ENCODE results near the gene DDX10. TPM values are rescaled to one million over a fixed set of nuclear protein-coding genes. Genes with fewer than 3 reads are reported as not detected.

DDX10 gene
- total and polyA plus RNA-seq, 2 of the 8 experiments (the other 6 are each of a cell fraction or from before 2014, with no cell fraction given), result 49.2 to 52.2 TPM

- no peak overlapping the region for H3K9ac ChIP-seq (replicated peaks in 1 of 4; ENCODE audit: extremely low read depth in 1 of 4, low read depth in 3 of 4, low read length in 3 of 4)
- peaks cover 0 to 3% (median under 1%) of the 10 kb centered on the region in 4 experiments; a peak in 1 of 8 replicates for H3K36me3 ChIP-seq (ENCODE audit: control insufficient read depth in 2 of 4, insufficient read depth in 4 of 4, low read length in 3 of 4)
- H2BK120ac ChIP-seq (replicated peaks; ENCODE audit: low read depth, low read length), result no peak overlapping the region
- no peak overlapping the region for H4K8ac ChIP-seq (ENCODE audit: extremely low read depth, insufficient read depth, low read length)
- H2BK20ac ChIP-seq (ENCODE audit: low read length), result no peak overlapping the region
- FAIRE-seq, result no peak
- H3K79me2 ChIP-seq (ENCODE audit: control insufficient read depth in 1 of 2, insufficient read depth in 2 of 2, low read length in 2 of 2), result no peaks in the 10 kb centered on the region
- H4K91ac ChIP-seq (replicated peaks; ENCODE audit: insufficient read length, low read length), result no peak overlapping the region
- no peak overlapping the region for H2AK5ac ChIP-seq (ENCODE audit: low read depth, low read length)
- no peaks in the 10 kb centered on the region for H3K4me1 ChIP-seq (replicated peaks in 1 of 4; ENCODE audit: control insufficient read depth in 3 of 4, insufficient read depth in 4 of 4, low read length in 3 of 4)
- H2BK12ac ChIP-seq (ENCODE audit: low read depth, low read length), result no peak overlapping the region
- DNase-seq (ENCODE audit: low read depth in 1 of 2, low spot score in 2 of 2), result no peak
- H3K4ac ChIP-seq (replicated peaks; ENCODE audit: insufficient read length, low read depth, low read length), result no peak overlapping the region
- H3K56ac ChIP-seq (replicated peaks; ENCODE audit: insufficient read length, low read depth, low read length), result no peak overlapping the region
- ChIA-PET CTCF (ENCODE audit: partially characterized antibody) (interaction anchor here (0.6 kb wide), 1 partner anchor 38 kb away, joined by 3 read pairs; no protein-coding TSS in a partner anchor), POLR2A (ENCODE audit: partially characterized antibody) (no interaction called here)
- H3K14ac ChIP-seq (ENCODE audit: insufficient read length), result no peak overlapping the region
- no peak overlapping the region for H4K5ac ChIP-seq (ENCODE audit: insufficient read length, low read depth, low read length)
- H2BK5ac ChIP-seq (ENCODE audit: low read depth, low read length), result no peak overlapping the region
- no peak overlapping the region for H3K4me2 ChIP-seq (ENCODE audit: insufficient read depth in 1 of 2, low read depth in 2 of 2, low read length in 2 of 2)
- no peaks in the 10 kb centered on the region for H3K27me3 ChIP-seq (replicated peaks in 1 of 4; ENCODE audit: control insufficient read depth in 3 of 4, extremely low read depth in 1 of 4, insufficient read depth in 3 of 4, low read length in 3 of 4)
- no peaks in the 10 kb centered on the region for H3K9me3 ChIP-seq (ENCODE audit: insufficient read depth in 2 of 2, low read depth in 1 of 2, low read length in 1 of 2)
- no peak overlapping the region; the same call in 1 of the 2 replicates for H3K18ac ChIP-seq (ENCODE audit: extremely low read depth, low read length)
- no peaks in the 10 kb centered on the region for H4K20me1 ChIP-seq (replicated peaks in 1 of 2; ENCODE audit: control insufficient read depth in 1 of 2, insufficient read depth in 2 of 2, low read length in 2 of 2)
- no peak overlapping the region for H3K4me3 ChIP-seq (ENCODE audit: extremely low read depth in 1 of 4, insufficient read depth in 2 of 4, low read depth in 3 of 4, low read length in 4 of 4)
- no peak overlapping the region for H2BK15ac ChIP-seq (ENCODE audit: low read length)
- no peaks in the 10 kb centered on the region for H3K79me1 ChIP-seq (ENCODE audit: low read depth, low read length)
- 78% methylated on average over 3 of the region's 3 CpGs; no CpG with 5 or more reads in 1 of the 2 experiments for WGBS, 2 experiments (ENCODE audit: extremely low coverage in 1 of 2, insufficient coverage in 1 of 2, insufficient read length in 1 of 2, insufficient replicate concordance in 2 of 2, low coverage in 1 of 2, low lambda C conversion rate in 2 of 2, missing lambda C conversion rate in 1 of 2)
- no peak overlapping the region for H2AFZ ChIP-seq (ENCODE audit: low read length)
- no peaks in the 10 kb centered on the region for H3K23me2 ChIP-seq (ENCODE audit: low read depth, low read length)
- no peak overlapping the region for H3K27ac ChIP-seq (ENCODE audit: low read depth, low read length)
- H3K23ac ChIP-seq (ENCODE audit: insufficient read length), result no peak overlapping the region
- TF ChIP-seq RFX5 (IDR thresholded peaks at IDR 0.05; ENCODE audit: borderline replicate concordance, low read depth, low read length) (no peak), JUND (IDR thresholded peaks at IDR 0.05; ENCODE audit: low read length) (no peak), SRF (IDR thresholded peaks at IDR 0.05; ENCODE audit: low read depth, low read length) (no peak), KDM4A (IDR thresholded peaks at IDR 0.05; ENCODE audit: low read depth, low read length, severe bottlenecking) (no peak), TAF7 (optimal IDR thresholded peaks at IDR 0.05; ENCODE audit: borderline replicate concordance, low read depth, low read length) (no peak), RAD21 (IDR thresholded peaks at IDR 0.05 in 1 of 2, conservative IDR thresholded peaks at IDR 0.05 in 1 of 2; ENCODE audit: low read depth in 2 of 2, low read length in 2 of 2) (no peak), RXRA (IDR thresholded peaks at IDR 0.05; ENCODE audit: insufficient read depth, low read depth, low read length) (no peak), HDAC6 (IDR thresholded peaks at IDR 0.05; ENCODE audit: low read depth, low read length) (no peak), SIX5 (IDR thresholded peaks at IDR 0.05; ENCODE audit: low read depth, low read length) (no peak), RNF2 (IDR thresholded peaks at IDR 0.05; ENCODE audit: borderline replicate concordance, low read depth, low read length, missing control alignments, poor library complexity, severe bottlenecking) (no peak), BRCA1 (IDR thresholded peaks at IDR 0.05; ENCODE audit: low read depth, low read length) (no peak)
- TF ChIP-seq, protein P1, sequence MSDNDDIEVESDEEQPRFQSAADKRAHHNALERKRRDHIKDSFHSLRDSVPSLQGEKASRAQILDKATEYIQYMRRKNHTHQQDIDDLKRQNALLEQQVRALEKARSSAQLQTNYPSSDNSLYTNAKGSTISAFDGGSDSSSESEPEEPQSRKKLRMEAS (IDR thresholded peaks at IDR 0.05), result no peak
- TF ChIP-seq, protein P2, sequence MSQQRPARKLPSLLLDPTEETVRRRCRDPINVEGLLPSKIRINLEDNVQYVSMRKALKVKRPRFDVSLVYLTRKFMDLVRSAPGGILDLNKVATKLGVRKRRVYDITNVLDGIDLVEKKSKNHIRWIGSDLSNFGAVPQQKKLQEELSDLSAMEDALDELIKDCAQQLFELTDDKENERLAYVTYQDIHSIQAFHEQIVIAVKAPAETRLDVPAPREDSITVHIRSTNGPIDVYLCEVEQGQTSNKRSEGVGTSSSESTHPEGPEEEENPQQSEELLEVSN (IDR thresholded peaks at IDR 0.05), result no peak
Observed at GRCh38 chr11:108945341-108945740, 280.5 kb downstream of the DDX10 start.

Measured in H1 (cell line).